Lung (tissue), 12 donors: ENCODE measurements around the gene CCDC157. TPM values are rescaled to one million over a fixed set of nuclear protein-coding genes. Genes with fewer than 3 reads are reported as not detected.

Source experiments
- ATAC-seq: fragments of 200-7000 bp; cut with Tn5 transposase; one replicate; pipeline ENCODE4 v1.9.1; 2020; ENCODE audit warnings: moderate number of reproducible peaks; ENCODE audit not compliant: insufficient read depth, low FRiP score
- DNase-seq, 3 donors: peaks; one replicate each; pipeline ENCODE4 v3.0.0-alpha.2; 2013 to 2017
- H3K27ac ChIP-seq, 2 donors: one replicate each; pipeline ENCODE4 v1.5.1; 2013; ENCODE audit warnings: mild to moderate bottlenecking in 2 of 2, moderate library complexity in 2 of 2, control low read depth in 1 of 2, inconsistent platforms in 1 of 2, low read depth in 1 of 2, low read length in 1 of 2
- H3K27me3 ChIP-seq, 3 donors: one replicate each; pipeline ENCODE4 v1.5.1; 2013; ENCODE audit warnings: low read length in 2 of 3; ENCODE audit not compliant: control insufficient read depth in 3 of 3, insufficient read depth in 3 of 3
- H3K36me3 ChIP-seq, 4 donors: one replicate each; pipeline ENCODE4 v1.5.1; 2013; ENCODE audit warnings: low read length in 4 of 4, mild to moderate bottlenecking in 1 of 4, moderate library complexity in 1 of 4; ENCODE audit not compliant: control insufficient read depth in 4 of 4, insufficient read depth in 4 of 4
- H3K4me1 ChIP-seq, 5 donors: one replicate each; pipeline ENCODE4 v1.5.1; 2013; ENCODE audit warnings: low read length in 5 of 5, mild to moderate bottlenecking in 2 of 5, moderate library complexity in 1 of 5; ENCODE audit not compliant: control insufficient read depth in 5 of 5, insufficient read depth in 5 of 5
- H3K4me3 ChIP-seq: one replicate; pipeline ENCODE4 v1.5.1; 2013; ENCODE audit warnings: mild to moderate bottlenecking, control low read depth, moderate library complexity
- H3K9ac ChIP-seq, 2 donors: one replicate each; pipeline ENCODE4 v1.5.1; 2013; ENCODE audit warnings: low read length in 2 of 2, control low read depth in 1 of 2; ENCODE audit not compliant: insufficient read depth in 1 of 2
- H3K9me3 ChIP-seq, 4 donors: one replicate each; pipeline ENCODE4 v1.5.1; 2013; ENCODE audit warnings: low read length in 3 of 4, mild to moderate bottlenecking in 1 of 4, moderate library complexity in 1 of 4; ENCODE audit not compliant: control insufficient read depth in 4 of 4, insufficient read depth in 3 of 4
- CTCF ChIP-seq: IDR thresholded peaks from 2 replicates; pipeline ENCODE4 v1.5.1; 2012; ENCODE audit warnings: mild to moderate bottlenecking; ENCODE audit errors: control extremely low read depth, extremely low read depth
- WGBS, 2 donors: extraction: QIAGEN DNeasy Blood & Tissue Kit; methylation state at CpG; one replicate each; pipeline ENCODE4 v1.1.7; 2013; 5-methylcytosine and 5-hydroxymethylcytosine counted together
- polyA plus RNA-seq, 2 donors: library from polyadenylated mRNA; stranded (reverse); fragments of 200-250 nt; gene quantifications; one replicate each; pipeline ENCODE4 v1.2.1, GENCODE V29; 2013
- total RNA-seq, 2 donors: library from RNA; depleted of rRNA in 1 of 2; stranded (reverse); fragments of >200 nt in 1 of 2; gene quantifications; one replicate each; pipeline ENCODE4 v1.2.1, GENCODE V29; 2014 to 2021
- donor health status: control.
- donor health status: control.
- donor health status: Bipolar disorder and iron deficiency.
- donor health status: healthy.
- donor health status: DM: yes; HTN: yes; CAD: no.

The CCDC157 gene
- total and polyA plus RNA-seq, 4 donors, result 4.1 to 11.9 (median 8.5) TPM

- DNase-seq (no peak), ATAC-seq (no peak)
- Histone ChIP-seq H3K36me3 (peaks cover 0 to 8% (median 0%) of the 10 kb centered on the region in 4 donors), H3K9me3 (no peaks in the 10 kb centered on the region), H3K27ac (no peak overlapping the region), H3K4me3 (no peak overlapping the region), H3K9ac (no peak overlapping the region), H3K4me1 (peaks cover 0 to 2% (median 0%) of the 10 kb centered on the region in 5 donors), H3K27me3 (no peaks in the 10 kb centered on the region)
- TF ChIP-seq CTCF, result no peak
- WGBS, 2 donors, result 90% methylated on average over 13 of the region's 13 CpGs
Observed at GRCh38 chr22:30371981-30372380, 15.2 kb downstream of the CCDC157 start.

- Histone ChIP-seq H3K27me3 (no peaks in the 10 kb centered on the region), H3K27ac (no peak overlapping the region), H3K4me3 (no peak overlapping the region), H3K9me3 (no peaks in the 10 kb centered on the region), H3K36me3 (peaks cover 0 to 8% (median 4%) of the 10 kb centered on the region in 4 donors), H3K4me1 (peaks cover 0 to 2% (median 0%) of the 10 kb centered on the region in 5 donors), H3K9ac (no peak overlapping the region)
- no peak for TF ChIP-seq CTCF
- WGBS, 2 donors, result 26 to 52% methylated on average over 8 of the region's 8 CpGs
- DNase-seq (no peak), ATAC-seq (no peak)
Observed at GRCh38 chr22:30372915-30373314, 16.1 kb downstream of the CCDC157 start.

GRCh38 chr22:30373331-30374325, 16.8 kb downstream of the CCDC157 start:
- Histone ChIP-seq H3K9me3 (no peaks in the 10 kb centered on the region), H3K4me3 (no peak overlapping the region), H3K9ac (no peak overlapping the region), H3K27me3 (no peaks in the 10 kb centered on the region), H3K4me1 (peaks cover 0 to 2% (median 0%) of the 10 kb centered on the region in 5 donors), H3K27ac (no peak overlapping the region), H3K36me3 (peaks cover 0 to 8% (median 4%) of the 10 kb centered on the region in 4 donors)
- no peak for DNase-seq
- no peak for TF ChIP-seq CTCF
- no peak for ATAC-seq
- WGBS, 2 donors, result 86 to 90% methylated on average over 33 of the region's 33 CpGs
